Smooth muscle cell of the brain vasculature (primary cell): ENCODE measurements around the gene SORBS2.

Experiments
- DNase-seq: peaks from one replicate; pipeline ENCODE4 v3.0.0-alpha.2; 2012; ENCODE audit warnings: low read depth, low spot score

Gene SORBS2

GRCh38 chr4:185800266-185800945, 11.6 kb downstream of the SORBS2 start:
- no peak for DNase-seq

DNA sequence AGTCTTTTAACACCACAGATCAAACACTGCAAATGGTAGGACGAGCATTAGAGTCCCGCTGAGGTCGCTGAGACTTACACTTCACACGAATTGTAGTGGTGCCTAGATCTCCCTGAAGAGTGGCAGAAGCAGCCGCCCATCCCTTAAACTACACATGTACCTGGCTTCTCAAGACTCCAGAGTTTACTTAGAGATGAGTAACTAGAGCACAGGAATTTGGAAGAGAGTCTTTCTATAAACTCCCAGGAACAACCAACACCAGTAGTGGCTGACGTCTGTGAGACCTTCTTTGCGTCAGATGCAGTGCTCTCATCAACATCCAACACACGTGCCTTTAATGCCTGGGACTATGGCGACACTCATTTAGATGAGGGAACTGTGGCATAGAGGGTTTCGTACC, 12.6 kb downstream of the SORBS2 start:
- no peak for DNase-seq

DNA sequence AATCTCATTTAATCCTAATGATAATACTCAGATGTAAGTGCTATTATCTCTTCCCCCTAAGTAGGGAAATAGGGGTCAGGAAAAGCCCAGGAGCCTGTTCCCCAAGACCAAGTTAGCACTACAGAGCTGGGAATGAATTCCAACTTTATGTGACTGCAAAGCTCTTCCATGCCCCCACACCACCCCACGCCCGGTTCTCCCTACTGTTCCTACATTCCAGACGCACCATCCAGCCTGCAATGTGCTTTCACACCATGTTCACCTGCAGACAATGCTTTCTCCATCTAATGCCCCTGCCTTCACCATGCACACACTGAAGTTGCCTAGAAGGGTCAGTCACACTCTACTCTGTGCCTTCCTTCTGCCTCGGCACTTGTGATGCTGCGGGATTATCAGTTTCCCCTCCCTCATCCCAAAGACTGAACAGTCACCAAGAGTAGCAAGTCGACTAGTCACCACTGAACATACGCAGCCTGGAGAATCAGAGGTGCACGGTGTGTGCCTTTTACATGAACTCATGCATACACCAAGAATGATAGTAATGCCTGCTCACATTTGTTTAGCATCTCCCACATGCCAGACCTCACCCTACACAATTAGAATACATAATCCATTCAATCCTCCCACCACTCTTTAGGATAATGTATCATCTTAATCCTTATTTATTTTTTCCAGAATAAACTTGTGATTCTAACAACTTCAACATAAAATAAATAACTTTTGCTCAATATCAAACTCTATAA, 14.2 kb downstream of the SORBS2 start:
- no peak for DNase-seq

DNA sequence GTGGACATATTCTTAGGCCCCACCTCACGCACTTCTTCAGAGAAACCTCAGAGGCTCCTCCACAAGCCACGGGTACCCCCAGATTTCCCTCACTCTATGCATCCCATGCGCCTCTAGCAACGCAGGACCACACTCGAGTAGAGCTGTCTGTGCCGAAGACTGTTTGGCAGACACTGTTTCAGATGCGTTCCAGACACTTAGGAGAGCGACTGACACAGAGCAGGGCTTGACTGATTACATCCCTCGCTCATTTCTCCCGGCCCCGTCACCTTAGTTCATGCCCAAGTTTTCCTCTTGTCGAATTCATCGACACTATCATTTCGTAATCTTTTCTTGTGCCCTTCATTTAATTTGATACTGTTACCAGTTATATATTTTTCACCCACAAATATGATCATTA, 15.0 kb downstream of the SORBS2 start:
- no peak for DNase-seq

DNA sequence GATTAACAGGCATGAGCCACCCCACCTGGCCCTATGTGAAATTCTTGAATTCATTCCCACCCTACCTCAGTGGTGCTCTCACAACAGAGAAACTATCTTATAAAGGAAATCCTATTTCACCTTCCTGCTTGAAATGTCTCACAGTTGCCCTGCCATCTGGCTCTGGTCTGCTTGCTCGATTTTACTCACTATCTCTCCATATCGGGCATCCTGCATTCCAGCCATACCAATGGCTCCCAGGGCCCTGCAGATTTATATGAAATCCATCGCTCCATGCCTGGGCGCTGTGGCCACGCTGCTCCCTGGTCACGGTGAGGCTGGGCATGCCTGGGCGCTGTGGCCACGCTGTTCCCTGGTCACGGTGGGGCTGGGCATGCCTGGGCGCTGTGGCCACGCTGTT, 15.8 kb downstream of the SORBS2 start:
- DNase-seq, result no peak

- DNase-seq, result no peak
Measured at GRCh38 chr4:185794637-185795036, 17.4 kb downstream of the SORBS2 start.

- DNase-seq, result no peak
Measured at GRCh38 chr4:185793716-185794115, 18.3 kb downstream of the SORBS2 start.

GRCh38 chr4:185793116-185793485, 18.9 kb downstream of the SORBS2 start:
- DNase-seq, result no peak

GRCh38 chr4:185792384-185793115, 19.4 kb downstream of the SORBS2 start:
- DNase-seq, result peak; percentile 69

DNA sequence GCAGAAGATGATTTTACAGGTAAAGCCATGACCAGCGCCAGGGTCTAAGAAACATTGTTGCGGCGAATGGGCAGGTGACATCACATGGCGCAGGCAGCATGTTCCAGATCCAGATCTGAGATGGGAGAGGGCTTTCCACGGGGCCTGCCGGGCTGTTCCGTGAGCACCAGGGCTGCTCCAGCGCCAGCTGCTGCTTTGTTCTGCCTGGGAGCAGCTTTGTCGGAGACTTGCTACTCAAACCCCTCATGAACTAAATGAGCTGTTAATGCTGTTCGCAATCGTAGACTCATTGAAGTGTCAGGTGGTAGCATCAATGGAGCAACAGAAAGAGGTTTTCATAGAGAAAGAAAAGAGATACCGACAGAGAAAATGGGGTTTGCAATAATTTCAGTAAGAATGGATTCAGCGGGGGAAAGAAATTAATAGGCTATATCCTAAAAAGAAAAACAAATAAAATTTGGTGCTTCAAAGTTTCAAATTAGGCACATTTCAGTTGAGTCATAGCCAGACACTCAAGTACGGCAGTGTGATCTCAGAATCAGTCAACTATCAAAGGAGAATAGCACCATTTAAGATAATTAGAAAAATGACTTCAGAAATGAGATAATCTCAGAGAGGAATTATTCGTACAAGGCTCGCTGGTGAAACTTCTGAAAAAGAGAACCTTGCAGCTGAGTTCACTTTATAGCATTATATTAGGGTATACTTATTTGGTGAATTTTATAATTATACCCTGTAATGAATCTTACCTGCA, 23.9 kb downstream of the SORBS2 start:
- DNase-seq, result no peak

GRCh38 chr4:185786422-185786821, 25.6 kb downstream of the SORBS2 start:
- no peak for DNase-seq

GRCh38 chr4:185783574-185783973, 28.4 kb downstream of the SORBS2 start:
- no peak for DNase-seq

GRCh38 chr4:185782523-185782922, 29.5 kb downstream of the SORBS2 start:
- no peak for DNase-seq

- no peak for DNase-seq
Measured at GRCh38 chr4:185781555-185782215, 30.3 kb downstream of the SORBS2 start.

GRCh38 chr4:185780472-185780871, 31.5 kb downstream of the SORBS2 start:
- no peak for DNase-seq

DNA sequence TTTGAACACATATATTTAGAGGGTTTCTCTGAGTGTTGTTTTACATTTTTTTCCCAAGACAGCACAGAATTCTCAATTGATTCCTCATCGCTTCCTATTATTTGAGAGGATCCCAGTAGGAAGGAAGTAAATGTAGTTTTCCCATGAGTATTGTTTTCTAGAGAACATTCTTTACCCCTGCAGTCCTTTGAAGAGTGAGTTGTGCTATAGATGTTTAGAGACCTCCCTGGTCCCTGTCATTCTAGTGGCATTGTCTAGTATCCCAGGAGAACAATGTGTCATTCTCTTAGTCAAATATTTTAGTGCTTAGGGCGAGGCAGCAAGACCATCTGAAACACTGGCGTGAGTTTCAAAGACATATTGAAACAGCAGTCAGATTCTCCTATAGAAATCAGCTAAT, 32.5 kb downstream of the SORBS2 start:
- no peak for DNase-seq

DNA sequence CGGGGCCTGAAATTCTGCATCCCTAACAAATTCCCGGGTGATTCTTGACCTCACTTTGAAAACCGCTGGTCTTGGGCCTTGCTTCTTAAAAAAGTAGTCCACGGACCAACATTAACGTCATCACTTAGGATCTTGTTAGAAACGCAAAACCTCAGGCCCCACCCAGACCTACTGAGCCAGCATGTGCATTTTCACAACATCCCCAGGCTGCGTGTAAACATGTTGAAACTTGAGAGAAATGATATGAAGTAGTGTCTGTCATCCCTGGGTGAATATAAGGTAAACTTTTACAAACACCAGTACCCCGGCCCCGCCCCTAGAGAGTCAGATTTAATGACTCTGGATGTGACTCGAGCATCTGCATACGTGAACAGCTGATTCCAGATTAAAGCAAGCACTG, 33.7 kb downstream of the SORBS2 start:
- DNase-seq, result no peak

- no peak for DNase-seq
Measured at GRCh38 chr4:185775792-185776555, 36.0 kb downstream of the SORBS2 start.

GRCh38 chr4:185774845-185775680, 36.9 kb downstream of the SORBS2 start:
- peak; percentile 69 for DNase-seq

DNA sequence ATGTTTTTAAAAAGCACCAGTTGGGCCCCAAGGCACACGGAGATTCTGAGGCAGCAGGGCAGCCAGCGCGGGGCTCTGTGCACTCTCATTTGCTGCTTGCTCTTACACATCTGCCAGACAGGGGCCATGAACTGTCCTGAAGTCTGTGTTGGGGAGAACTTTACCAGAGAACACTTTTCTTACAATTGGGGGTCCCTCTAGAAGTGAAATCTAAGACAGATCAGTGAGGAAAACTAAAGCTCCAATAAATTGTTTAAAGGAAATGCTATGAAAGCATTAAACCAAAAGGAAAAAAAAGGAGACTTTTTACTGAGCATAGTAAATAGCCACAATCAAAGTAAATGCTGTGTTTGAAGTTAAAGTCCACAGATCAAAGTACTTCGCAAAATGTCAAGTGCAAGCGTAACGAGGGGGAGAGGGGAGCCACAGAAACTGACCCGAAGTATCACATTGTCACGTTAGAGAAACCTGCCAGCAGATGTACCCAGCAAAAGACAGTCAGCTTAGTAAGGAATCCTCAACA, 37.8 kb downstream of the SORBS2 start:
- no peak for DNase-seq
